ENCODE data around the gene MMP24OS.

MMP24OS gene

DNA sequence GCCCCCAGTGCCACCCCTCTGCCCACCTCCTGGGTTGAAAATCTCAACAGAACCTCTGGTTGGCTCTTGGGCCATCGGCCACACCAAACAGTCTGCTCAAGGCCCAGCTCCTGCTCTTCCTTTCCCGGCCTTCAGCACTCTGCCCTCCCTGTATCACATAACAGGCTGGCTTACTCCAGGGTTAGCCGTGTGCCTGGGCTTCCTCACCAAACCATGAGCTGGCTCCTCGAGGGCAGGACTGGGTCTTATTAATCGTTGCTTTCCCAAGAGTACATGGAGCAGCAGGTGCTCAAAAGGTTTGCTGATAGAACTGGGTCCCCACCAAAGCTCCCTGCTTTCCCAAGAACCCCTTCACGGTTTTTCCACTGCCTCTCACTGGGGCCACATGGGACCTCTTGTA, 27.0 kb upstream of the MMP24OS start:
- Histone ChIP-seq H3K4me3 (ENCODE audit: low read depth in 1 of 2, low read length in 2 of 2) (no peak overlapping the region), H3K4me1 (ENCODE audit: control insufficient read depth in 1 of 2, insufficient read depth in 2 of 2, low read length in 2 of 2) (peaks cover 4 to 24% of the 10 kb centered on the region in 2 donors), H3K36me3 (ENCODE audit: control insufficient read depth in 1 of 2, insufficient read depth in 2 of 2, low read length in 2 of 2) (peaks cover 0 to 5% of the 10 kb centered on the region in 2 donors), H3K9me3 (ENCODE audit: control insufficient read depth in 1 of 2, low read length in 2 of 2) (no peaks in the 10 kb centered on the region), H3K27ac (ENCODE audit: low read length) (peak overlapping the region; percentile 36), H3K27me3 (ENCODE audit: low read depth, low read length) (no peaks in the 10 kb centered on the region)

DNA sequence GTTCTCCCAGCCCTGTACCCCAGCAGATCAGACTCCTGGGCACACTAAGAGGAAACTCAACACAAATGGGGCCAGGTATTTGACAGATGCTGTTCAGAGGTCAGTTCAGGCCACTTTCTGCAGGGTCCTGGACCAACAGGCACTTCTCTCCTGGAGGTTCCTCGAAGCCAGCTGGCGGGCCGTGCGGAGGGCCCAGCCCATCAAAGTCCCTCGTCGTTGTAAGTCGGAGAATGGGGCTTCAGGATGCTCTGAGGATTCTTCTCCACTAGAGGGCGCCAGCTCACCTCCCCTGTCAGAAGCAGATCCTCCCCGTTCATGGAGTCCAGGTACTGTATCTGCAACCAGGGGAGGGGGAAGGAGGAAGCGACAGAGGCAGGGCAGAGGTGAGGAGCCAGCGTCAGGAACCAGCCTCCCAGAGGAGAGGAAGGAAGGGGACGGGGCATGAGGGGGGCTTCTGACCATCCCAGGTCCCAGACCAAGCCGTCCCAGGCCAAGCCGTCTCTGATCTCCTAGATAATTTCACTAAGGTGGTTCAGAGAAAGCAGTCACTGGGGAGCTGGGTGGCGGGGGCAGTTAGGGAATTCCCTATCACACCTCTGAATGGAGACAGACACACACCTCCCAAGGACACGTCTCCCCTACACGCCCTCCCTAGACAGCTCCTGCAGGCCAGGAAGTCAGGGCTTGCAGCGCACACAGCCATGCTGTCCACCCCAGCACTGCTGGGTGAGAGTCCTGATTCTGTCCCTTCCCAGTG, 26.0 kb upstream of the MMP24OS start:
- Histone ChIP-seq H3K4me1 (ENCODE audit: control insufficient read depth in 1 of 2, insufficient read depth in 2 of 2, low read length in 2 of 2) (peaks cover 4 to 24% of the 10 kb centered on the region in 2 donors), H3K36me3 (ENCODE audit: control insufficient read depth in 1 of 2, insufficient read depth in 2 of 2, low read length in 2 of 2) (peaks cover 0 to 5% of the 10 kb centered on the region in 2 donors), H3K4me3 (ENCODE audit: low read depth in 1 of 2, low read length in 2 of 2) (no peak overlapping the region), H3K27ac (ENCODE audit: low read length) (no peak overlapping the region), H3K27me3 (ENCODE audit: low read depth, low read length) (no peaks in the 10 kb centered on the region), H3K9me3 (ENCODE audit: control insufficient read depth in 1 of 2, low read length in 2 of 2) (no peaks in the 10 kb centered on the region)

- Histone ChIP-seq H3K9me3 (ENCODE audit: control insufficient read depth in 1 of 2, low read length in 2 of 2) (no peaks in the 10 kb centered on the region), H3K27ac (ENCODE audit: low read length) (no peak overlapping the region), H3K4me1 (ENCODE audit: control insufficient read depth in 1 of 2, insufficient read depth in 2 of 2, low read length in 2 of 2) (peaks cover 4 to 24% of the 10 kb centered on the region in 2 donors), H3K4me3 (ENCODE audit: low read depth in 1 of 2, low read length in 2 of 2) (no peak overlapping the region), H3K27me3 (ENCODE audit: low read depth, low read length) (no peaks in the 10 kb centered on the region), H3K36me3 (ENCODE audit: control insufficient read depth in 1 of 2, insufficient read depth in 2 of 2, low read length in 2 of 2) (peaks cover 0 to 5% of the 10 kb centered on the region in 2 donors)
These were observed 25.4 kb upstream of the MMP24OS start for GRCh38 chr20:35303382-35303734.

DNA sequence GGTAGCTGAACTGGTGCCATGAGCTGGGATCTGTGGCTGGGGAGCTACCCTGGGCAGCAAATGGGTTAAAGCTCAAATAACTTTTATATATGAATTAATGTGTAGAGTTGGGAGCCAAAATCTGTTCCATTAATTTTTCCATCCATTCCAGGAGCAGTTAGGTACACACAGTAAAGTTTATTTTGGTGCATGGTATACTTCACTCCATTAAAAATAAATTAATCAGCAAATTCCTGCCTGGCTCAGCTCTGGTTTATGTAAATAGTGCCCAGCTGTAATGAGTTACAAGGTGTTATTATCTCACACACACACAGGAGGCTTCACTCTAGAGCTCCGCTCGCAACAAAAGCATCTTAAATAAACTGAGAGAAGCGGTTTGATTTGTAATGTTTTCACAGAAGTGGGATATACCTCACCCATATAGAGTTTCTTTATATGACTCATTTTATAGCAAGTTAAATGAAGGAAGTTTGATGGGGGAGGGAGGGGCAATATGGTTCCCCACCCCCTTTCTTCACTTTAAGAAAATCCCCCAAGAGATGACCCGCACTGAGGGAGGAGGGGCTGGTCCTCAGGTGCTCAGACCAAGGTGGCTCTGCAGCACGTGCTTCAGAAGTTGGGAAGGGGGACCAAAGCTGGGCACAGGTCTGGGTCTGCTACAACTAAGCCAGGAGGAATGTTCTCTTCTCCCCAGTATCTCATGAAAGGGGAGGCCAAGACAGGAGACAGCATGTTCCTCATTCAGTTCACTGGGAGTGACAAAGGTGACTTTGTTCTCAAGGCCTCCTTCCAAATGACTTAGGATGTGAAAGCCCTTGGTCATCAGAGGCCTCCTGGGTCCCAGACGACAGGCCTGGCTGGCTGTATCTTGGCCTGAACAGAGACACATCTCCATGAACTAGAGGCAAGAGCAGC, 24.8 kb upstream of the MMP24OS start:
- Histone ChIP-seq H3K9me3 (ENCODE audit: control insufficient read depth in 1 of 2, low read length in 2 of 2) (no peaks in the 10 kb centered on the region), H3K27ac (ENCODE audit: low read length) (no peak overlapping the region)

GRCh38 chr20:35301426-35301825, 23.5 kb upstream of the MMP24OS start:
- H3K27me3 ChIP-seq (ENCODE audit: low read depth, low read length) = no peaks in the 10 kb centered on the region
- H3K36me3 ChIP-seq (ENCODE audit: control insufficient read depth in 1 of 2, insufficient read depth in 2 of 2, low read length in 2 of 2) = peaks cover 0 to 5% of the 10 kb centered on the region in 2 donors
- H3K4me3 ChIP-seq (ENCODE audit: low read depth in 1 of 2, low read length in 2 of 2) = no peak overlapping the region
- H3K4me1 ChIP-seq (ENCODE audit: control insufficient read depth in 1 of 2, insufficient read depth in 2 of 2, low read length in 2 of 2) = peaks cover 0 to 9% of the 10 kb centered on the region in 2 donors
- H3K27ac ChIP-seq (ENCODE audit: low read length) = no peak overlapping the region
- H3K9me3 ChIP-seq (ENCODE audit: control insufficient read depth in 1 of 2, low read length in 2 of 2) = no peaks in the 10 kb centered on the region

More for the DNA sequence above, 24.8 kb upstream of the MMP24OS start:
- Histone ChIP-seq H3K4me3 (ENCODE audit: low read depth in 1 of 2, low read length in 2 of 2) (no peak overlapping the region), H3K27me3 (ENCODE audit: low read depth, low read length) (no peaks in the 10 kb centered on the region), H3K36me3 (ENCODE audit: control insufficient read depth in 1 of 2, insufficient read depth in 2 of 2, low read length in 2 of 2) (peaks cover 0 to 5% of the 10 kb centered on the region in 2 donors), H3K4me1 (ENCODE audit: control insufficient read depth in 1 of 2, insufficient read depth in 2 of 2, low read length in 2 of 2) (peaks cover 4 to 20% of the 10 kb centered on the region in 2 donors)

- Histone ChIP-seq H3K4me1 (ENCODE audit: control insufficient read depth in 1 of 2, insufficient read depth in 2 of 2, low read length in 2 of 2) (peaks cover 0 to 9% of the 10 kb centered on the region in 2 donors), H3K9me3 (ENCODE audit: control insufficient read depth in 1 of 2, low read length in 2 of 2) (no peaks in the 10 kb centered on the region), H3K36me3 (ENCODE audit: control insufficient read depth in 1 of 2, insufficient read depth in 2 of 2, low read length in 2 of 2) (peaks cover 0 to 5% of the 10 kb centered on the region in 2 donors), H3K4me3 (ENCODE audit: low read depth in 1 of 2, low read length in 2 of 2) (no peak overlapping the region), H3K27ac (ENCODE audit: low read length) (no peak overlapping the region), H3K27me3 (ENCODE audit: low read depth, low read length) (no peaks in the 10 kb centered on the region)
These were observed 22.7 kb upstream of the MMP24OS start for GRCh38 chr20:35300469-35301262.

- peaks cover 0 to 9% of the 10 kb centered on the region in 2 donors for H3K4me1 ChIP-seq (ENCODE audit: control insufficient read depth in 1 of 2, insufficient read depth in 2 of 2, low read length in 2 of 2)
- H3K4me3 ChIP-seq (ENCODE audit: low read depth in 1 of 2, low read length in 2 of 2) = no peak overlapping the region
- H3K36me3 ChIP-seq (ENCODE audit: control insufficient read depth in 1 of 2, insufficient read depth in 2 of 2, low read length in 2 of 2) = no peaks in the 10 kb centered on the region
- no peaks in the 10 kb centered on the region for H3K9me3 ChIP-seq (ENCODE audit: control insufficient read depth in 1 of 2, low read length in 2 of 2)
- H3K27ac ChIP-seq (ENCODE audit: low read length) = no peak overlapping the region
- no peaks in the 10 kb centered on the region for H3K27me3 ChIP-seq (ENCODE audit: low read depth, low read length)
These were observed 21.9 kb upstream of the MMP24OS start for GRCh38 chr20:35299780-35300179.

- Histone ChIP-seq H3K27ac (ENCODE audit: low read length) (no peak overlapping the region), H3K27me3 (ENCODE audit: low read depth, low read length) (no peaks in the 10 kb centered on the region), H3K4me3 (ENCODE audit: low read depth in 1 of 2, low read length in 2 of 2) (no peak overlapping the region), H3K4me1 (ENCODE audit: control insufficient read depth in 1 of 2, insufficient read depth in 2 of 2, low read length in 2 of 2) (no peaks in the 10 kb centered on the region), H3K36me3 (ENCODE audit: control insufficient read depth in 1 of 2, insufficient read depth in 2 of 2, low read length in 2 of 2) (no peaks in the 10 kb centered on the region), H3K9me3 (ENCODE audit: control insufficient read depth in 1 of 2, low read length in 2 of 2) (no peaks in the 10 kb centered on the region)
These were observed 20.3 kb upstream of the MMP24OS start for GRCh38 chr20:35298264-35298663.

DNA sequence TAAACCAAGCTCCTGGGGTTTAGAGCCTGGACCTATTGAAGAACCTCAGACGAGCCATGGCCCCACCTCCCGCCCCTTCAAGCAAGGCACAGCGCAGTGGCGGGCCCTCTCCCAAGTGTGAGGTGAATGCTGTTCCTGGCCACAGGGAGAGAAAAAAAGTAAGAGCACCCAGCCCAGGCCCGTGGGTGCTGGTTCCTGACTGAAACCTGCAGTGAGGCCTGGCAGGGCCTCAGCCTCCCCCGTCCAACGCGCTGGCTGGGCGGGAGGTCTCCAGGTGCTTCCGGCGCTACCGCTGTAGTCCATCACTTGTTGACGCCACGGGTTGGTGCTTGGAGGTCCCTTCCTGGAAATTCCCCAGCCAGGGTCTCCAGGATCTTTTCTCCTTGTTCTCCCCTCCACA, 19.8 kb upstream of the MMP24OS start:
- H3K27ac ChIP-seq (ENCODE audit: low read length) = no peak overlapping the region
- H3K4me1 ChIP-seq (ENCODE audit: control insufficient read depth in 1 of 2, insufficient read depth in 2 of 2, low read length in 2 of 2) = no peaks in the 10 kb centered on the region
- no peaks in the 10 kb centered on the region for H3K36me3 ChIP-seq (ENCODE audit: control insufficient read depth in 1 of 2, insufficient read depth in 2 of 2, low read length in 2 of 2)
- H3K9me3 ChIP-seq (ENCODE audit: control insufficient read depth in 1 of 2, low read length in 2 of 2) = no peaks in the 10 kb centered on the region
- no peaks in the 10 kb centered on the region for H3K27me3 ChIP-seq (ENCODE audit: low read depth, low read length)
- no peak overlapping the region for H3K4me3 ChIP-seq (ENCODE audit: low read depth in 1 of 2, low read length in 2 of 2)

DNA sequence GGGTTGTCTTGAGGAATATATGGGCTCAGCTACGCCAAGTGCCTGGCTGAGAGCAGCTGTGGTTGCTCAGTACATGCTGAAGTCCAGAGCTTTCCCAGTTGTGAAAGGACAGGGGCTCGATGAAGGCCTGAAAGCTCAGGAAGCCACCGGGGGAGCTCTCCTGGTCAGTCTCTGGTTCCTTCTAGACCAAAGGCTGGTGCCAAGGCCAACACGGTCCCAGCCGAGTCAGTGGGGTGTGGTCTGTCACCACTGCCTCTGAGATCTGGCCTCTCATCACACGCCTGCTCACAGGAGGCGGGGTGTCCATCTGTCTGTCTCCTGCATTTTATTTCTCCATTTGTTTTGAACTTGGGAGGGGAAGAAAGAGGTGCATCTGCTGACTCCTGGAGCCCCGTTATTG, 19.2 kb upstream of the MMP24OS start:
- Histone ChIP-seq H3K4me3 (ENCODE audit: low read depth in 1 of 2, low read length in 2 of 2) (no peak overlapping the region), H3K4me1 (ENCODE audit: control insufficient read depth in 1 of 2, insufficient read depth in 2 of 2, low read length in 2 of 2) (no peaks in the 10 kb centered on the region), H3K9me3 (ENCODE audit: control insufficient read depth in 1 of 2, low read length in 2 of 2) (no peaks in the 10 kb centered on the region), H3K27me3 (ENCODE audit: low read depth, low read length) (no peaks in the 10 kb centered on the region), H3K27ac (ENCODE audit: low read length) (no peak overlapping the region), H3K36me3 (ENCODE audit: control insufficient read depth in 1 of 2, insufficient read depth in 2 of 2, low read length in 2 of 2) (no peaks in the 10 kb centered on the region)

GRCh38 chr20:35296101-35296554, 18.2 kb upstream of the MMP24OS start:
- Histone ChIP-seq H3K27me3 (ENCODE audit: low read depth, low read length) (no peaks in the 10 kb centered on the region), H3K9me3 (ENCODE audit: control insufficient read depth in 1 of 2, low read length in 2 of 2) (no peaks in the 10 kb centered on the region), H3K4me1 (ENCODE audit: control insufficient read depth in 1 of 2, insufficient read depth in 2 of 2, low read length in 2 of 2) (no peaks in the 10 kb centered on the region), H3K4me3 (ENCODE audit: low read depth in 1 of 2, low read length in 2 of 2) (no peak overlapping the region), H3K36me3 (ENCODE audit: control insufficient read depth in 1 of 2, insufficient read depth in 2 of 2, low read length in 2 of 2) (no peaks in the 10 kb centered on the region), H3K27ac (ENCODE audit: low read length) (no peak overlapping the region)
